ENCODE measurements around the gene ACAP1. TPM values are rescaled to one million over a fixed set of nuclear protein-coding genes. Genes with fewer than 3 reads are reported as not detected.
"Not testable (repeated sequence)": the region's sequence is repeated elsewhere in the genome, so short reads cannot be mapped to it uniquely, and the experiment has no call there.

The ACAP1 gene
- total RNA-seq, 1 donor from 2014 or later: not detected

- DNase-seq (ENCODE audit: low read depth): no peak
Measured at GRCh38 chr17:7328840-7329373, 7.4 kb upstream of the ACAP1 start, which contains the start of gene NEURL4. Gene NEURL4, minus strand, starts transcription at chr17:7329335. Its CDS starts 23 bp downstream, at chr17:7329312.

DNA sequence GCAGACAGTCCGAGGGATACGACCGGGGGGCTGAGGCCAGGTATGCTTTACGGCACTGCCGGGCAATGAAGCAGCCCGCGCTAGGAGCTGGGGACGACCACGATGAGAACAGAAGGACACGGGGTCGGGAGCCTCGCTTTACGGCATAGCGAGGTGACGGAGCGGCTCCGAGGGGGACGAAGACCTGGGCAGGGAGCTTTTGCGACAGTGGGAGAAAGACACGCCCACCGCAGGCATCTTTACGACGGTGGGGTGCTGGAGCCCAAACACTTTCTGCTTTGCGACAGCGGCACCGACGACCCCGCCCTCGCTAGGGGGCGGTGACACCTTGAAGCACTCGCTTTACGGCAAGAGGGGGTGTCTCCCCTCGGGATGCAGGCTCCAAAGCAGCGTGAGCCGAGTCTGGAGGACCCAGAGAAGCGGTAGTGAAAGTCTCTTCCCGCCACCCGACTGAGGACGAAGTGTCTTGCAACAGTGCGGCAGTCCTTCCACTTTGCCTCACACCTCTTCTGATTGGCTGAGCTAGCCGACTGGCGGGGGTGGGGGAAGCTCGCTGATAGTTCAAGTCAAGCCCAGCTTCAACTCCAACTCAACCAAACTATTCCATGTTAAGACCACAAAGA, 6.8 kb upstream of the ACAP1 start:
- DNase-seq (ENCODE audit: low read depth): peak; percentile 100

GRCh38 chr17:7329997-7330637, 6.2 kb upstream of the ACAP1 start:
- DNase-seq (ENCODE audit: low read depth): peak; percentile 86

- no peak for DNase-seq (ENCODE audit: low read depth)
Measured at GRCh38 chr17:7330638-7331015, 5.7 kb upstream of the ACAP1 start.

DNA sequence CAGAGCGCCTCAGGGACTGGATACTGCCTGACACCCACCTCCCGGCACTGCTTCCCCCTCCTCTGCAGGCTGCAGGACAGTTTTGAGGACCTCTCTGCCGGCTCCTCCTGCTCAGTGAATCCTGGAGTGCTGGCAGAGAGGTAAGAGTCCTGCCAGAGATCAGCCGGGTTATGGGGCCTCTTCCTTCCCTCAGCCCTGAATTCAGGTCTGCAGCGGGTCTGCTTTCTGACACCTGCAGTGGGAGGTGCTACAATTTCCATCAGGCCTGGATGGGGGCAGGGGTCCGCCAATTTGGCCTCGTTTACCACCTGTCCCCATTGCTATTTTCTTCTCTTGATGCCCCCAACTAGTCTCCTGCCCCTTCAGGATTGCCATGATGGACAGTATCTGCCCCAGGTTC, 4.2 kb upstream of the ACAP1 start:
- DNase-seq (ENCODE audit: low read depth): no peak

DNA sequence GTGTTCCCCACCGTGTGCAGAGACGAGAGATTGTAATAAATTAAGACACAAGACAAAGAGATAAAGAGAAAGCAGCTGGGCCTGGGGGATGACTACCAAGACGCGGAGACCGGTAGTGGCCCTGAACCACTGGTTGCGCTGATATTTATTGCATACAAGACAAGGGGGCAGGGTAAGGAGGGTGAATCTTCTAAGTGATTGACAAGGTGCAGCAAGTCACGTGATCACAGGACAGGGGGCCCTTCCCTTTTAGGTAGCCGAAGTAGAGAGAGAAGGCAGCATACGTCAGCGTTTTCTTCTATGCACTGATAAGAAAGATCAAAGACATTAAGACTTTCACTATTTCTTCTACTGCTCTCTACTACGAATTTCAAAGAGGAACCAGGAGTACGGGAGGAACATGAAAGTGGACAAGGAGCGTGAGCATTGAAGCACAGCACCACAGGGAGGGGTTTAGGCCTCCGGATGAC, 3.7 kb upstream of the ACAP1 start:
- not testable (repeated sequence) for DNase-seq (ENCODE audit: low read depth)

DNA sequence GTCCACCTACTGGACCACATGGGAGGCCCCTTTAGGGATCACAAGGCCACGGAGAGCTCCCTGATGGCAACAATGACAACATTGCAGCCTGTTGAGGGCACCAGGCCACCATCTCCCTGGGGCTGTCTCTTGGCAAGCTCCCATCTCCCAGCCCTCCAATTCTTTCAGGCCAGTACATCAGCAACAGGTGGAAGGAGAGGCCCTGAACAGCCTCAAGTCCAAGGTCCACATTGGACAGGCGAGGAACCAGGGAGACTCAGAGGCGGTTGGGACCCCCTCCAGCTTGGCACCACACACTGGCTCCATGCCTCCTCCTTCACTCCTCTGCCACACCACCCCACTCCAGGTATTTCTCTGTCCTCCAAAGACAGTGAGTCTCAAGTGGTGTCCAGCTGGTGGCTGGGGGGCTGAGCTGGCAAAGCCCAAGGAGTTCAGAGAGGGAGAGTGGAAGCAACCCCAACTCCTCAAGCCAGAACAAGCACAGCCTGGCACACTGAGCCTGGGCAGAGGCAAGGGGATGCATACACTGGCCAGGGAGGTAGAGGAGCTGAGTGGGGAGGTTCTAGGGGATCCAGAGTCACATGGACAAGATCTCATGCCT, 1.3 kb upstream of the ACAP1 start:
- no peak for DNase-seq (ENCODE audit: low read depth)

DNA sequence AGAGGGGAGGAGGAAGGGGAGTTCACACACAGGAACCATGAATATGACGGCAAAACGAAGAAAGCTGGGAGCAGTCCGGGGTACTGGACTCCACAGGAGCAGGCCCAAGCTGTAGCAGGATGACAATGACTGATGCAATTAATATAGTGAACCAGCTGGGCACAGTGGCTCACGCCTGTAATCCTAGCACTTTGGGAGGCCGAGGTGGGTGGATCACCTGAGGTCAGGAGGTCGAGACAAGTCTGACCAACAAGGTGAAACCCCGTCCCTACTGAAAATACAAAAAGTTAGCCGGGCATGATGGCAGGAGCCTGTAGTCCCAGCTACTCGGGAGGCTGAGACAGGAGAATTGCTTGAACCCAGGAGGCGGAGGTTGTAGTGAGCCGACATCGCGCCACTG, 564 bp upstream of the ACAP1 start:
- DNase-seq (ENCODE audit: low read depth): not testable (repeated sequence)

DNA sequence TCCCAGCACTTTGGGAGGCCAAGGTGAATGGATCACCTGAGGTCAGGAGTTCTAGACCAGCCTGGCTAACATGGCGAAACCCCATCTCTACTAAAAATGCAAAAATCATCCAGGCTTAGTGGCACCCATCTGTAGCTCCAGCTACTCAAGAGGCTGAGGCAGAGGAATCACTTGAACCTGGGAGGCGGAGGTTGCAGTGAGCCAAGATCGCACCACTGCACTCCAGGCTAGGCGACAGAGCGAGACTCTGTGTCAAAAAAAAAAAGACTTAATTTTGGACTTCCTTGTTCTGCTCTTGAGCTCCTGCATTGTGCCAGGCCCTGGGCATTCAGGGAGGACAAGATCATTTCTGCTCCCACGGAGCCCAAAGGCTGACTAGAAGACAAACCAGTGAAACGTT, 1.3 kb downstream of the ACAP1 start:
- not testable (repeated sequence) for DNase-seq (ENCODE audit: low read depth)

DNA sequence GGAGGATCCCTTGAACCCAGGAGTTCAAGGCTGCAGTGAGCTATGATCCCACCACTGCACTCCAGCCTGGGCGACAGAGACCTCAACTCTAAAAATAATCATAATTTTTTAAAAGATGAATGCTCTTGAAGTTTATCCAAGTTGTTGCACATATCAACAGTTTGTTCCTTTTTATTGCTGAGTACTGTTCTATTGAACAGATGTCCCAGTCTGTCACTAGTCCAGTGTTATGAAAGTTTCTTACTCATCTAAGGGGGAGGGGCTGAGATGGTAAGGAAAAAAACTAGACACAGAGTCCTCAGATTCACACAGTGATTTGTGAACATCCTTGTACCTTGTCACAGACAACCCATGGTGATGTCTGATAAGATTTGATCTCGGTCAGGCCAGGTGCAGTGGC, 3.9 kb downstream of the ACAP1 start:
- peak; percentile 77 for DNase-seq (ENCODE audit: low read depth)

DNA sequence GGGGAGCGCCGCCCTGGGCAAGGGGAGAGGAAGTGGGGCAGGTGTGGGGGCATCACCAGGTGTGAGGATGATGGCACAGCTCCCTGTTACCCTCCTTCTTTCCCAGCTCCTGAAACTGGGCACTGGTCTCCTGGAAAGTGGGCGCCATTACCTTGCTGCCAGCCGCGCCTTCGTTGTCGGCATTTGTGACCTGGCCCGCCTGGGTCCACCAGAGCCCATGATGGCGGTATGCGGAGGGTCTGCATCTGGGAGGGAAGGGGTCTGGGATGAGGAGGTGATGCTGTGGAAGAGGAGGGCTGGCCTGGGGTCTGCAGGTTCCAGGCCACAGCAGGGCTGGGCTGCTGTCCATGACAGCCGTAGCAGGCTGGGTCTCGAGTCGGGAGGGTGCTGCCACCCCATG, 5.5 kb downstream of the ACAP1 start:
- no peak for DNase-seq (ENCODE audit: low read depth)

- DNase-seq (ENCODE audit: low read depth): no peak
Measured at GRCh38 chr17:7343250-7343649, 6.9 kb downstream of the ACAP1 start.

DNA sequence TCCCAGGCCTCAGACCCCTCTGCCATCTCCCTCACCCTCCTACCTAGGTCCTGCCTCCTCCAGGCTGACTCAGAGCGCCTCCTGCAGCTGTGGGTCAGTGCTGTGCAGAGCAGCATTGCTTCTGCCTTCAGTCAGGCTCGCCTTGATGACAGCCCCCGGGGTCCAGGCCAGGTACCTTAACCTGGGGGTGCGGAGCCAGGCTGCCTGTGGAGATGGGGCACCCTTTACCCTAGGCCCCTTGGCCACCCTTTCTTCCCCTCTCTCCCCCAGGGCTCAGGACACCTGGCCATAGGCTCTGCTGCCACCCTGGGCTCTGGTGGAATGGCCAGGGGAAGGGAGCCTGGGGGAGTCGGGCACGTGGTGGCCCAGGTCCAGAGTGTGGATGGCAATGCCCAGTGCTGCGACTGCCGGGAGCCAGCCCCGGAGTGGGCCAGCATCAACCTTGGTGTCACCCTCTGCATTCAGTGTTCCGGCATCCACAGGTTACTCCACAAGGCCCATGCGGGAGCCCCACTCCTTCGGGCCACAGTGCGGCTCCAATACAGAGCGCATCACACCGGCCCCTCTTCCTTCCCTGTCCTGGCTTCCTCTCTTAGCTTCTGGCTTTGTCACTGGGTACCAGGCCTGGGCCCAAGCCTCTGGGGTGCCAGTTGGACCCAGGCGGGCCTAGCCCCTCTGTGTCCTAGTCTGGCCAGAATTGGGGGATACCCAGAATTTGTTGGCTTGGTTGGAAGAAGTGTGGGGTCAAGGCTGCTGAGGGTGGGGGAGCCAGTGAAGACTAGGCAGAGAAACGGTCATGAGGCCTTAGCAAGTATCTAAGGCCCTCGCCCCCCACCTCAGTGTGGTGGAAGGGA, 10.7 kb downstream of the ACAP1 start:
- no peak for DNase-seq (ENCODE audit: low read depth)

GRCh38 chr17:7347630-7348477, 11.5 kb downstream of the ACAP1 start:
- DNase-seq (ENCODE audit: low read depth): no peak

DNA sequence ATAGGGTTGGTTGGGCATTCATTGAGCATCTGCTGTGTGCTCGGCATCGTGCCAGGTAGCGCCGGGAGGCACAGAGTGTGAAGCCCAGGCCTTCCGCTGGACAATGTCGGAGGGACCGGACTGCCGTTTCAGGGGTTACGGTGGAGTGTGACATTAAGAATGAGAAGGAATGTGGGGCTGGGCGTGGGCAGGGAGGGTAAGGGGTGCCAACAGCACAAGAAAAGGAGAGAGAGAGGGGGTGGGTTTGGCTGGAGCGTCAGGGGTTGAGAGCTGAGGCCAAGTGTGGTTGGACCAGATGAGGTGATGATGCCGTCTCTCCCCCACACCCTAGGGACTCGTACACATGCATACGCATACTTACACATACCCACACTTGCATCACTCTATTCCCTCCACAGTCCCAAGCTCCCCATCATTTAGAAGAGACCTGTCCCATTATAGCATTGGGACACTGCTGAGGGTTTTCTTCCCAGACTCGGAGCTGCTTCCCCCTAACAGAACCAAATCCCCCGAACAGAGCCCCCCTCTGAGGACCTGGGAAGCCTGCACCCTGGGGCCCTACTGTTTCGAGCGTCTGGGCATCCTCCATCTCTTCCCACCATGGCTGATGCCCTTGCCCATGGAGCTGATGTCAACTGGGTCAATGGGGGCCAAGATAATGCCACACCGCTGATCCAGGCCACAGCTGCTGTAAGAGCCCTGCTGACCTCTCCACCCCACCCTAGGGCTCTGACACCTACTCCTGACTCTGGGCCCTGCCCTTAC, 12.3 kb downstream of the ACAP1 start:
- no peak for DNase-seq (ENCODE audit: low read depth)

- DNase-seq (ENCODE audit: low read depth): peak; percentile 93
Measured at GRCh38 chr17:7351665-7352502, 15.6 kb downstream of the ACAP1 start, which contains the start of gene KCTD11. Gene KCTD11, plus strand, starts transcription at chr17:7352162.

GRCh38 chr17:7352503-7352889, 16.2 kb downstream of the ACAP1 start:
- no peak for DNase-seq (ENCODE audit: low read depth)

DNA sequence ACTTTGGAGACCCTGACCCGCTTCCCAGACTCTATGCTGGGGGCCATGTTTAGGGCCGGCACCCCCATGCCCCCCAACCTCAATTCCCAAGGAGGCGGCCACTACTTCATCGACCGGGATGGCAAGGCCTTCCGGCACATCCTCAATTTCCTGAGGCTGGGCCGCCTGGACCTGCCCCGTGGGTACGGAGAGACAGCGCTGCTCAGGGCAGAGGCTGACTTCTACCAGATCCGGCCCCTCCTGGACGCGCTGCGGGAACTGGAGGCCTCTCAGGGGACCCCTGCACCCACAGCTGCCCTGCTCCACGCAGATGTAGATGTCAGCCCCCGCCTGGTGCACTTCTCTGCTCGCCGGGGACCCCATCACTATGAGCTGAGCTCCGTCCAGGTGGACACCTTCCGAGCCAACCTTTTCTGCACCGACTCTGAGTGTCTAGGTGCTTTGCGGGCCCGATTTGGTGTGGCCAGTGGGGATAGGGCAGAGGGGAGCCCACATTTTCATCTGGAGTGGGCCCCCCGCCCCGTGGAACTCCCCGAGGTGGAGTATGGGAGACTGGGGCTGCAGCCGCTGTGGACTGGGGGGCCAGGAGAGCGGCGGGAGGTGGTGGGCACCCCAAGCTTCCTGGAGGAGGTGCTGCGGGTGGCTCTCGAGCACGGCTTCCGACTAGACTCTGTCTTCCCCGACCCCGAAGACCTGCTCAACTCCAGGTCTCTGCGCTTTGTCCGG, 16.7 kb downstream of the ACAP1 start:
- DNase-seq (ENCODE audit: low read depth): no peak

Data from myocyte (in vitro differentiated cells).